Testis (tissue), 2 donors: ENCODE measurements around the gene CDH4.

Experiments used
- CTCF ChIP-seq, 3 experiments: fragments of 450-650 bp in 2 of 3; fragments of 200-600 bp in 1 of 3; sonication (generic) in 1 of 3; IDR thresholded peaks; one replicate each; pipeline ENCODE4 v1.5.1; 2016 to 2019; ENCODE audit warnings: antibody characterized with exemption in 3 of 3, mild to moderate bottlenecking in 2 of 3, moderate library complexity in 1 of 3
- POLR2A ChIP-seq: fragments of 450-650 bp; IDR thresholded peaks from one replicate; pipeline ENCODE4 v1.6.1; 2017; ENCODE audit warnings: antibody characterized with exemption, mild to moderate bottlenecking, moderate library complexity

- no peak for TF ChIP-seq CTCF (IDR thresholded peaks at IDR 0.05)
- TF ChIP-seq POLR2A = no peak
Measured at GRCh38 chr20:61815678-61816077, 563.6 kb downstream of the CDH4 start.
